Vagina (tissue), 2 donors: ENCODE data around the gene SNAP29.

Experiments used
- CTCF ChIP-seq, 3 experiments: fragments of 450-650 bp in 2 of 3; fragments of 200-600 bp in 1 of 3; sonication (generic) in 1 of 3; IDR thresholded peaks; one replicate each; pipeline ENCODE4 v1.5.1; 2017 to 2019; ENCODE audit warnings: antibody characterized with exemption in 3 of 3, mild to moderate bottlenecking in 2 of 3, moderate library complexity in 2 of 3
- POLR2A ChIP-seq, 2 donors: fragments of 450-650 bp; IDR thresholded peaks; one replicate each; pipeline ENCODE4 v1.6.1; 2017; ENCODE audit warnings: antibody characterized with exemption in 2 of 2, mild to moderate bottlenecking in 2 of 2, moderate library complexity in 2 of 2
- POLR2AphosphoS5 ChIP-seq, 2 donors: sonication (generic); formaldehyde crosslinking; IDR thresholded peaks; one replicate each; pipeline ENCODE4 v1.9.0; 2017; ENCODE audit warnings: antibody characterized with exemption in 2 of 2, mild to moderate bottlenecking in 2 of 2, low read depth in 1 of 2; ENCODE audit not compliant: insufficient read depth in 1 of 2

GRCh38 chr22:20865331-20865730 lies 6.5 kb downstream of the SNAP29 start:
- no peak for TF ChIP-seq CTCF (IDR thresholded peaks at IDR 0.05)
- TF ChIP-seq POLR2A (IDR thresholded peaks at IDR 0.05) = no peak
- TF ChIP-seq POLR2AphosphoS5 (IDR thresholded peaks at IDR 0.05; ENCODE audit: insufficient read depth in 1 of 2, low read depth in 1 of 2) = no peak
